ENCODE results near the gene JRKL.

- TF ChIP-seq POLR2A (IDR thresholded peaks at IDR 0.05) = no peak
- no peak for TF ChIP-seq CTCF (IDR thresholded peaks at IDR 0.05)
- TF ChIP-seq EP300 (IDR thresholded peaks at IDR 0.05) = no peak
Measured at GRCh38 chr11:96413408-96413807, 23.6 kb downstream of the JRKL start.

All from ovary (tissue), 3 donors.